Spleen (tissue), 7 donors: ENCODE results near the gene APOC1.
A peak's percentile ranks its signal among the peaks of the same experiment; 100 is the strongest.

Source experiments
- CTCF ChIP-seq, 11 experiments: fragments of 200-600 bp in 7 of 11; fragments of 450-650 bp in 4 of 11; sonication (generic) in 4 of 11; IDR thresholded peaks in 8 of 11; conservative IDR thresholded peaks in 3 of 11; 1 replicate in 7 of 11; 2 replicates in 4 of 11; pipeline versions ENCODE4 v1.4.0 to v1.8.0; 2016 to 2021; ENCODE audit warnings: antibody characterized with exemption in 11 of 11, inconsistent platforms in 4 of 11, mild to moderate bottlenecking in 1 of 11
- POLR2A ChIP-seq, 3 donors: fragments of 450-650 bp; IDR thresholded peaks; one replicate each; pipeline ENCODE4 v1.5.1; 2017; ENCODE audit warnings: antibody characterized with exemption in 3 of 3, mild to moderate bottlenecking in 1 of 3
- POLR2AphosphoS5 ChIP-seq, 3 donors: sonication (generic); formaldehyde crosslinking; IDR thresholded peaks; one replicate each; pipeline ENCODE4 v1.5.1; 2017; ENCODE audit warnings: antibody characterized with exemption in 3 of 3
- donor health status: DM: no; HTN: no; CAD: no; lungs with moderate emphysema.
- donor health status: DM: no; HTN: no; CAD: no.
- donor health status: DM: no; HTN: no; CAD: no.

- TF ChIP-seq CTCF (IDR thresholded peaks at IDR 0.05 in 8 of 11, conservative IDR thresholded peaks at IDR 0.05 in 3 of 11) (no peak), POLR2A (IDR thresholded peaks at IDR 0.05) (no peak), POLR2AphosphoS5 (IDR thresholded peaks at IDR 0.05) (peak in 1 of 3 donors; percentile 11)
Observed at GRCh38 chr19:44878120-44878865, 36.1 kb upstream of the APOC1 start.
